Epithelial cell of esophagus (primary cell): ENCODE results near the gene TAF1D.
"Not testable (repeated sequence)": the region's sequence is repeated elsewhere in the genome, so short reads cannot be mapped to it uniquely, and the experiment has no call there.

Experiments
- DNase-seq: peaks from one replicate; pipeline ENCODE4 v3.0.0; 2010; ENCODE audit warnings: low read depth
- H3K4me3 ChIP-seq: 2 replicates; pipeline ENCODE4 v1.5.1; 2011; ENCODE audit warnings: mild to moderate bottlenecking, low read length, control low read depth
- TF ChIP-seq, protein P1 (sequence below): IDR thresholded peaks from 2 replicates; pipeline ENCODE4 v1.5.1; 2011; ENCODE audit warnings: low read depth, mild to moderate bottlenecking, low read length, control low read depth, inconsistent platforms; ENCODE audit not compliant: insufficient read depth; ENCODE audit errors: missing control alignments

The TAF1D gene

DNA sequence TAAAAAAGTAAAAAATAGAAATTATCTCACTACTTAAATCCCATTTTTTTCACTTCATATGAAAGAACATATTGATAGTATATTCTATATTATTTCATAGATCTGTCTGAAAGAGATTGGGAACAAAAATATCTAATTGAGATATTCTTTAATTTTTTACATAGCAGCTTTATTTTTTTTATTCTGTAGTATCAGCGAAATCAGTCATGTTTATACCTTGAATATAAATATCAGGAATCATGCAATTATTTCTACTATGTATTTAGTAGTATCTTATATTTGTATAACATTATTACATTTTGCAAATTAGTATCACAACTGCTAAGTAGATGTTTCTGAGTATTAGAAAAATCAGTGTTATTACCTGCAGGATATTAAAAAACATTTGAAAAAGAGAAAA, 20.6 kb upstream of the TAF1D start:
- no peak for DNase-seq
- H3K4me3 ChIP-seq, result no peak overlapping the region

DNA sequence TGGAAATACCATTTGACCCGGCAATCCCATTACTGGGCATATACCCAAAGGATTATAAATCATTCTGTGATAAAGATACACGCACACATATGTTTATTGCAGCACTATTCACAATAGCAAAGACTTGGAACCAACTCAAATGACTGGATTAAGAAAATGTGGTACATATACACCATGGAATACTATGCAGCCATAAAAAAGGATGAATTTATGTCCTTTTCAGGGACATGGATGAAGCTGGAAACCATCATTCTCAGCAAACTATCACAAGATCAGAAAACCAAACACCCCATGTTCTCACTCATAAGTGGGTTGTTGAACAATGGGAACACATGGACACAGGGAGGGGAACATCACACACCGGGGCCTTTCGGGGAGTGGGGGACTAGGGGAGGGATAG, 17.8 kb upstream of the TAF1D start:
- DNase-seq, H3K4me3 ChIP-seq: not testable (repeated sequence)

More for the DNA sequence above, 20.6 kb upstream of the TAF1D start:
- TF ChIP-seq, protein P1, sequence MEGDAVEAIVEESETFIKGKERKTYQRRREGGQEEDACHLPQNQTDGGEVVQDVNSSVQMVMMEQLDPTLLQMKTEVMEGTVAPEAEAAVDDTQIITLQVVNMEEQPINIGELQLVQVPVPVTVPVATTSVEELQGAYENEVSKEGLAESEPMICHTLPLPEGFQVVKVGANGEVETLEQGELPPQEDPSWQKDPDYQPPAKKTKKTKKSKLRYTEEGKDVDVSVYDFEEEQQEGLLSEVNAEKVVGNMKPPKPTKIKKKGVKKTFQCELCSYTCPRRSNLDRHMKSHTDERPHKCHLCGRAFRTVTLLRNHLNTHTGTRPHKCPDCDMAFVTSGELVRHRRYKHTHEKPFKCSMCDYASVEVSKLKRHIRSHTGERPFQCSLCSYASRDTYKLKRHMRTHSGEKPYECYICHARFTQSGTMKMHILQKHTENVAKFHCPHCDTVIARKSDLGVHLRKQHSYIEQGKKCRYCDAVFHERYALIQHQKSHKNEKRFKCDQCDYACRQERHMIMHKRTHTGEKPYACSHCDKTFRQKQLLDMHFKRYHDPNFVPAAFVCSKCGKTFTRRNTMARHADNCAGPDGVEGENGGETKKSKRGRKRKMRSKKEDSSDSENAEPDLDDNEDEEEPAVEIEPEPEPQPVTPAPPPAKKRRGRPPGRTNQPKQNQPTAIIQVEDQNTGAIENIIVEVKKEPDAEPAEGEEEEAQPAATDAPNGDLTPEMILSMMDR, result no peak

DNA sequence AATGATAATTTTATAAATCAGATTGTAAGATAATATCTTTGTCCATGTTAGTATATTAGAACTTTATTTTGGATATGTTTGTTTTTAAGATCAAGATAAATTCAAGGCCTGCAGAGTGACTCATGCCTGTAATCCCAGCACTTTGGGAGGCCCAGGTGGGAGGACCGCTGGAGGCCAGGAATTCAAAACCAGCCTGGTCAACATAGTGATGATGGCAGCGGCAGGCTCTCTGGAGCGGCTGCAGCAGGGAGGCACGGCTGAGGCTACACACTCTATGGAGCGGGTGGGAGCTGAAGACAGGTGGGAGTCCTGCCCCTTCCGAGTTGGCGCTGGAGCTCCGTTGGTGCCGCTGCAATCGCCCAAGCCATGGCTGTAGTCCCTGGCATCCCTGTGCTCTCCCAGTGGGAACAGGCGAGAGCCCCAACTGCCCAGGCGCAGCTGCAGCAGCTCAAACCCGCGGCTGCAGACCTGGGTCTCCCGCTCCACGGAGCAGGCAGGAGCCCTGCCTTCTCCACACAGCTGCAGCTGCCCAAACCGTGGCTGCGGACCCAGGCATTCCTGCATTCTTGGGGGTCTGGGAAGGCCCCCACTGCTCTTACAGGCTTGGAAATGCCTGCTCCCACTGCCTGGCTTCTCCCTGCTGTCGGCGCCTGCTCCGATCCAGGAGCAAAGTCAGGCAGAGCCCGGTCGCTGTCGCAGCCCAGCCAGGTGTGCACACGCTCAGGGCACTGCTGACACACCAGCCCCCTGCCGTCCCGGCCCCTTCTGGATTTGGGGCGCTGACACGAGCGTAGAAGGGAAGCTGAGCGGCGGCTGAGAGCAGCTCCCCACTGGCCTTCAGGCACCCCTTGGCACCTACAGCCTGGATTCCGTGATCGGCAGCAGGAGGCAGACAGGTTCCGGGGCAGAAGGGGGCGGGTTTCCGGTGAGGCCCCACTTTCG, 16.9 kb upstream of the TAF1D start:
- TF ChIP-seq, protein P1, result no peak
- no peak for DNase-seq
- H3K4me3 ChIP-seq, result no peak overlapping the region

DNA sequence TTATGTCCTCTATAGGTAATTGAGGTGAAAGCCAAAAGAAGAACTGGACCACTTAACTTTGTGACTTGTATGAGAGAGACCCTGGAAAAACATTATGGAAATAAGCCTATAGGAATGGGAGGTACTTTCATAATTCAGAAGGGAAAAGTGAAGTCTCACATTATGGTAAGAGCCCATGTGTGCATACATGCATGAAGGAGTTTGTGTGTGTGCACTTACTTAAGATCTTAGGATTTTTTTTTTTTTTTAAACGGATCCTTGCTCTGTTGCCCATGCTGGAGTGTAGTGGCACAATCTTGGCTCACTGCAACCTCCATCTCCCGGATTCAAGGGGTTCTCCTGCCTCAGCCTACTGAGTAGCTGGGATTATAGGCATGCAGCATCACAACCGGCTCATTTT, 16.0 kb upstream of the TAF1D start:
- H3K4me3 ChIP-seq, result no peak overlapping the region
- DNase-seq, result no peak
- TF ChIP-seq, protein P1, result no peak

DNA sequence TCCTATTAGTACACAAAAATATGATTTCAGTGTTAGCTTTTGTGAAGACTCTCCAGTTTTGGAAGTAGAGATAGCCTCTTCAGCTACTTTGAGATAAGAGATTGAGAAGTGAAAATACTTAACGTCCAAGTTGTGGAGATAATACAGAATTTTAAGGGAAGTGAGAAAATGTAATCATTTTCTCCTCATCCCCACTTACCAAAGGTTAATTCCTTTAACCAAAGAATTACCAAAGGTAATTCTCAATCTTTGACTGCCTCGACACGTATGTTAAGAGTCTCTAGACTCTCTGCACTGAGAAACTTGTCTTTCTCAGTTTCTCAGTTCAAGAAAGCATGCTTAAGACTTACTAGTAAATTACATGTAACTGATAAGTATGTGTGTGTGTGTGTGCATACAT, 15.5 kb upstream of the TAF1D start:
- no peak for DNase-seq
- no peak overlapping the region for H3K4me3 ChIP-seq
- TF ChIP-seq, protein P1, result no peak

DNA sequence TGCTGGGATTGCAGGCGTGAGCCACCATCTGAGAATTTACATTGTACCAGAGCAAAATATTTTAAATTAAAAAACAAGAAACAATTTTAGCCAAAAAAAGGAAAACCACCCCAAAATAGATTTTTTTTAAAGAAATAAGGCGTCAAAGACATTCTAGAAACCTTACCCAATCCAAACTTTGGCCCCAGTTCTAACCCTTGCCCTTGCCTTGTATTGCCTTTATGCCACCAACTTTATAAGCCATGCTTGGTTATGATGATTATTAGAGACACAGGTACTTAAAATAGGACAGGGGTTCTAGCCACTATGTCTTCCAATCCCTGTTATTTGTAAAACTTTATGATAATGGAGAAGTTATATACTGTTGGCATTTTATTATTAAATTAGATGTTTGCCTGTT, 11.9 kb upstream of the TAF1D start:
- no peak for DNase-seq
- no peak overlapping the region for H3K4me3 ChIP-seq
- TF ChIP-seq, protein P1, result no peak

DNA sequence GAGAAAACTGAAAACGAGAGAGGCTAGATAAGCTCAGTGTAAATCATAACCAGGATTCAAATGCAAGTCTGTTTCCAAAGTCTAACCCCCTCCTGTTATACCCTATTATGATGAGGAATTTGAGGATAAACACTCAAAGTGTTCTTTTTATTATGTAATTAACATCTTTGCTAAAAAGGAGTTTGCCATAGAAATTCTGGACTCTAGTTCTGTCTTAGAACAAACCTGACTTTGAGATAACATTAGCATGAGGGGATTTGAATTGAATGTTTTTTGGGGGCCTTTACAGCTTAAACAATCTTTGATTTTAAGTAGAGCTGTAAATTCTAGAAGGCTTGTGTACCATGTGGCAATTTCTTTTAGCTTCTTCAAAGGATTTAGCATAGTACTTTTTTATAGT, 9.7 kb upstream of the TAF1D start:
- TF ChIP-seq, protein P1, result no peak
- no peak for DNase-seq
- H3K4me3 ChIP-seq, result no peak overlapping the region
